GM12872 (cell line): ENCODE results near the gene PKD2.

ENCODE experiments used
- TF ChIP-seq, protein P1 (sequence below): IDR thresholded peaks from 3 replicates; pipeline ENCODE4 v1.5.1; 2011; ENCODE audit warnings: low read depth, mild to moderate bottlenecking, low read length, moderate library complexity; ENCODE audit not compliant: insufficient read depth

PKD2 gene

DNA sequence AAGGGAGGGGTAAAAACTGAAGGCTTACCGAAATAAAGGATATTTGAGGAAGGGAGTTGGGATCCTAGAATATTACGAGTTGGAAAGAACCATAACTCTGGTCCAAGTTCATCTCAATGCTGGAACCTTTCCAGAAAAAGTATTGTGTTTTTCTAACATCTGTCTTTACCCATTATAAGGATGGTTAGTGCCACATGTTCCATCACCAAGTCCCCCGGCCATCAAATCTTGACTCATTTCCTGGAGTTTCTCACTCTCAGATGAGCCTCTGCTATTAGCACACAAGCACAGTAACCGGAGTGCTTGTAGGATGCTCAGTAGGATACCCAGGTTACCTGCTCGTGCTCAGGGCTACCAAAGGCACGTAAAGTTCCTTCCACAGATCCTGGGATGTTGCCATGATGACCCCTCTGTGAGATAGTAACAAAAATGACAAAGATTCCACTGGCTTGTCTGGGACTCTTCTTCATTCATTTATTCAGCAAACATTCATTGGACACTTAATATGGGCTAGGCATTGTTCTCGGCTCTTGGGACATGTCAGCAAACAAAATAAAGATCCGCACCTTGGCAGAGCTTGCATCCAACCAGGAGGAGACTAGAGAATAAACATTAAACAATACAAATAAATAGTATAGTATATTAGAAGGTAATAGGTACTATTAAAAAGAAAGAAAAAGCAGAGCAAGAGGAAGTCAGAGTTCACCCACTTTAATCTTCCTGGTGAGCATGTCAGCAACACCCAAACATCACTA lies 36.3 kb downstream of the PKD2 start:
- TF ChIP-seq, protein P1, sequence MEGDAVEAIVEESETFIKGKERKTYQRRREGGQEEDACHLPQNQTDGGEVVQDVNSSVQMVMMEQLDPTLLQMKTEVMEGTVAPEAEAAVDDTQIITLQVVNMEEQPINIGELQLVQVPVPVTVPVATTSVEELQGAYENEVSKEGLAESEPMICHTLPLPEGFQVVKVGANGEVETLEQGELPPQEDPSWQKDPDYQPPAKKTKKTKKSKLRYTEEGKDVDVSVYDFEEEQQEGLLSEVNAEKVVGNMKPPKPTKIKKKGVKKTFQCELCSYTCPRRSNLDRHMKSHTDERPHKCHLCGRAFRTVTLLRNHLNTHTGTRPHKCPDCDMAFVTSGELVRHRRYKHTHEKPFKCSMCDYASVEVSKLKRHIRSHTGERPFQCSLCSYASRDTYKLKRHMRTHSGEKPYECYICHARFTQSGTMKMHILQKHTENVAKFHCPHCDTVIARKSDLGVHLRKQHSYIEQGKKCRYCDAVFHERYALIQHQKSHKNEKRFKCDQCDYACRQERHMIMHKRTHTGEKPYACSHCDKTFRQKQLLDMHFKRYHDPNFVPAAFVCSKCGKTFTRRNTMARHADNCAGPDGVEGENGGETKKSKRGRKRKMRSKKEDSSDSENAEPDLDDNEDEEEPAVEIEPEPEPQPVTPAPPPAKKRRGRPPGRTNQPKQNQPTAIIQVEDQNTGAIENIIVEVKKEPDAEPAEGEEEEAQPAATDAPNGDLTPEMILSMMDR = no peak

DNA sequence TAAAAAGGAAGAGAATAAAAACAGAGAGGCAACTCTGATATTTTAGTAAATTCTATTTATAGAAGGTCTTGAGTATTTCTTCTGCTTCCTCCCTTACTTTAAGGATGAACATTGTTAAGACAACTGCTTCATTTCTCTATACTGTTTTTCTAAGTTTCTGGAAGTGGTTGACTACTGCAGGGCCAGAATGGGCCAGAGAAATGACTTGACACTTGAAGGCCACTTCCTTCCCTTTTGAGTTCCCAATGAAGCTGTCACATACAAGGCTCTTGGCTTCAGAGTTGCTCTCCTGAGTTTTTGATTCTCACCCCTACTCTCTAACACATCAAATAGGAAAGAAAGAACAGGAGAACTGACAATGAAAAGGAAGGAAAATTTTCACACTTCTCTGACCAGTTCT lies 37.6 kb downstream of the PKD2 start:
- TF ChIP-seq, protein P1 = no peak

DNA sequence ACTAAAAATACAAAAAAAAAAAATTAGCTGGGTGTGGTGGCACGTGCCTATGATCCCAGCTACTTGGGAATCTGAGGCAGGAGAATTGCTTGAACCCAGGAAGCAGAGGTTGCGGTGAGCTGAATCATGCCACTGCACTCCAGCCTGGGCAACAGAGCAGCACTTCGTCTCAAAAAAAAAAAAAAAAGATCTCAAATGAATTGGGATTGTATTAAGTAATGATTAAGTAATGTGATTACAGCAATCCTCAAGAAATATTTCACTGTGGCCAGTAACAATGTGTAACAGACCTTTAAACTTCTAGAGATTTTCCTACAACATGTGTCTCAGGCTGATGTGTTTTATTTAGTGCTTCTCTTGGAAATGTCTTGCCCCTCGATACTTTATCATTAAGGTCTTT lies 46.8 kb downstream of the PKD2 start:
- TF ChIP-seq, protein P1 = no peak

DNA sequence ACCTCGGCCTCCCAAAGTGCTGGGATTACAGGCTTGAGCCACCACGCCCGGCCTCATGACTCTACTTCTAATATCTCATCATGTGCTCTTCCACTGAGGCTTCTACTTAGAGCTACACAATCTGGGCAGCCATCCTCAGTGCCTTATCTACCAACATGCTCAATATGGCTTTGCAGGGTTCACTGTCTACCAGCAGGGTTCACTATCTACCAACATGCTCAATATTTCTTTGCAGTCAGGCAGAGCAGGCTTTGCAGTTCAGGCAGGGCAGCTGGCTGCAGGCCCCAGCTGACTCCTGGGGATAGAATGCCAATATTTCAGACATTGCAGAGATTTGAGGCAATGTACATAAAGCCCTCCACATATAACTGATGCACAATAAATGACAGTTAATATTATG lies 47.5 kb downstream of the PKD2 start:
- TF ChIP-seq, protein P1 = 0 out of 3 replicates have a peak, but pooled peaks have one; percentile 24

DNA sequence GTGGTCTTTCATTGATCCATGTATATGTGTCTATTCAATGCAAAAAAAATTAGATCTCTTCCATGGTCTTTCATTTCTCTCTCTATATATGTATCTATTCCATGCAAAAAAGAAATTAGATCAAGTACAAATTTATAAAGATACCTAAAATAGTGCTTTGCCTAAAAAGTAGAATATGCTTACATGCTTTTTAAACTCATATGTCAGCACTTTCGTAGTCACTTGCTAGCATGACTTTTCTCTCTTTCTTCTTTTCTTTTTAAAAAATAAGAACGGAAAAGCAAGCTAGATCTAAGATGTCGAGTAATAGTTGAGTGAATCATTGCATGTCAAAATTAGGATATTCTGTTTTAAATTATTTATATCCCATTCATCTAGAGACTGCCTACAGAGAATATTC lies 50.9 kb downstream of the PKD2 start:
- TF ChIP-seq, protein P1 = no peak

DNA sequence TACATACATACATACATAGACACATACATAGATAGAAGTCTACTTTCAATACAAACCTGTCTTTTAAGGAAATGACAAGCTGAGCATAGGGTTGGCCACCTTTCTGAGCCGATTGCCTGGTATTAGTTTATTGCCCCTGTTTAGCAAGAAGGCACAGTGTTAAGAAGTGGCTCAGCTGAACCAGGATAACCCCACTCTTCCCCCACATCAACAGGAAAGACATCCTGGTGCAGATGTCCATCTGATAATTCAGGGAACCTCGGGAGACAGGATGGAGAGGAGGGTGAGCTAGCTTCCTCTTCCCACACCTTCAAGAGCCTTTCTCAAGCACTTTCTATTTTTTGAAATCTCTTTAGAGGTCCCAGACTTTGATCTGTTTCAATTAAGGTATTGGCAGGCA lies 52.3 kb downstream of the PKD2 start:
- TF ChIP-seq, protein P1 = no peak

DNA sequence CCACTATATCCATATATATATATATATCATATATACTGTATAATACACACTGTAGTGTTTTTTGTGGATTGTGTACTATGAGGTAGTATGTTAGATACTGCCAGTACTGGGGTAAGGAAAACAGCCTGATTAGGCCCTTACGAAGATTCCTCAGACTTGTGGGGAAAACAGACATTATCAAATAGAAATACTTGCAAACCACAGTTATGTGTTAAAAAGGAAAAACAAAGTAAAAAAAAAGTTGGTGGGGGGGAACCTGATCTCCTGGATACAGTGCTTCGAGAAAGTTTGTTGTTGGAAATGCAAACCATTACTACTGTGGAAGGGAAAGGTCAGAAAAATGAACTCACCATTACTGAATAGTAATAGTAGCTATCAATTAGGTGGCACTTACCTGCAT lies 53.0 kb downstream of the PKD2 start:
- TF ChIP-seq, protein P1 = no peak
